ENCODE measurements around the gene ISYNA1.

- TF ChIP-seq, protein P1, sequence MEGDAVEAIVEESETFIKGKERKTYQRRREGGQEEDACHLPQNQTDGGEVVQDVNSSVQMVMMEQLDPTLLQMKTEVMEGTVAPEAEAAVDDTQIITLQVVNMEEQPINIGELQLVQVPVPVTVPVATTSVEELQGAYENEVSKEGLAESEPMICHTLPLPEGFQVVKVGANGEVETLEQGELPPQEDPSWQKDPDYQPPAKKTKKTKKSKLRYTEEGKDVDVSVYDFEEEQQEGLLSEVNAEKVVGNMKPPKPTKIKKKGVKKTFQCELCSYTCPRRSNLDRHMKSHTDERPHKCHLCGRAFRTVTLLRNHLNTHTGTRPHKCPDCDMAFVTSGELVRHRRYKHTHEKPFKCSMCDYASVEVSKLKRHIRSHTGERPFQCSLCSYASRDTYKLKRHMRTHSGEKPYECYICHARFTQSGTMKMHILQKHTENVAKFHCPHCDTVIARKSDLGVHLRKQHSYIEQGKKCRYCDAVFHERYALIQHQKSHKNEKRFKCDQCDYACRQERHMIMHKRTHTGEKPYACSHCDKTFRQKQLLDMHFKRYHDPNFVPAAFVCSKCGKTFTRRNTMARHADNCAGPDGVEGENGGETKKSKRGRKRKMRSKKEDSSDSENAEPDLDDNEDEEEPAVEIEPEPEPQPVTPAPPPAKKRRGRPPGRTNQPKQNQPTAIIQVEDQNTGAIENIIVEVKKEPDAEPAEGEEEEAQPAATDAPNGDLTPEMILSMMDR (IDR thresholded peaks at IDR 0.05; ENCODE audit: low read length), result no peak
- TF ChIP-seq EZH2 (IDR thresholded peaks at IDR 0.05; ENCODE audit: borderline replicate concordance, low read length), result no peak
Measured at GRCh38 chr19:18430417-18431144, 7.4 kb downstream of the ISYNA1 start.
